ENCODE measurements around the gene PRPF38B.

Gene PRPF38B

GRCh38 chr1:108728327-108728923 is 36.3 kb downstream of the PRPF38B start:
- no peak for DNase-seq (ENCODE audit: extremely low read depth, low read depth)
- no peak for TF ChIP-seq CTCF (IDR thresholded peaks at IDR 0.05; ENCODE audit: low read depth, low read length)

GRCh38 chr1:108729481-108729880 is 37.4 kb downstream of the PRPF38B start:
- TF ChIP-seq CTCF (IDR thresholded peaks at IDR 0.05; ENCODE audit: low read depth, low read length) = no peak
- no peak for DNase-seq (ENCODE audit: extremely low read depth, low read depth)

GRCh38 chr1:108732398-108732797 is 40.3 kb downstream of the PRPF38B start:
- no peak for DNase-seq (ENCODE audit: extremely low read depth, low read depth)
- TF ChIP-seq CTCF (IDR thresholded peaks at IDR 0.05; ENCODE audit: low read depth, low read length) = no peak

- TF ChIP-seq CTCF (IDR thresholded peaks at IDR 0.05; ENCODE audit: low read depth, low read length) = no peak
Measured at GRCh38 chr1:108734171-108734865, 42.2 kb downstream of the PRPF38B start.

GRCh38 chr1:108742253-108742652 is 50.1 kb downstream of the PRPF38B start:
- TF ChIP-seq CTCF (IDR thresholded peaks at IDR 0.05; ENCODE audit: low read depth, low read length) = no peak
- DNase-seq (ENCODE audit: extremely low read depth, low read depth) = no peak

More at GRCh38 chr1:108734171-108734865, 42.2 kb downstream of the PRPF38B start:
- DNase-seq (ENCODE audit: extremely low read depth, low read depth) = no peak

- TF ChIP-seq CTCF (IDR thresholded peaks at IDR 0.05; ENCODE audit: low read depth, low read length) = no peak
- no peak for DNase-seq (ENCODE audit: extremely low read depth, low read depth)
Measured at GRCh38 chr1:108745980-108746381, 53.9 kb downstream of the PRPF38B start.

GRCh38 chr1:108746382-108747170 is 54.5 kb downstream of the PRPF38B start, which contains the start of gene STXBP3:
TSS of gene STXBP3 (plus strand) at chr1:108746674. CDS start at chr1:108746738, 64 bp downstream.
- TF ChIP-seq CTCF (IDR thresholded peaks at IDR 0.05; ENCODE audit: low read depth, low read length) = peak; percentile 99
- DNase-seq (ENCODE audit: extremely low read depth, low read depth) = peak; percentile 97

Data from AG09319 (cell line).